ENCODE results near the gene RAB34. TPM values are rescaled to one million over a fixed set of nuclear protein-coding genes. Genes with fewer than 3 reads are reported as not detected.

RAB34 gene
- total RNA-seq: 100 to 1,000 TPM in 1 of 4 donors, 10 to 100 TPM in 3; 43.0 to 133 (median 98.7) TPM

GRCh38 chr17:28717578-28718332 is at the start of gene RAB34:
TSS of gene RAB34 (minus strand) at chr17:28717868. CDS start at chr17:28717266, 602 bp downstream.
- no peak for TF ChIP-seq CTCF (IDR thresholded peaks at IDR 0.05; ENCODE audit: low read depth)

- no peak for TF ChIP-seq CTCF (IDR thresholded peaks at IDR 0.05; ENCODE audit: low read depth)
Measured at GRCh38 chr17:28765038-28765437, 47.4 kb upstream of the RAB34 start.

GRCh38 chr17:28763804-28764266 is 46.2 kb upstream of the RAB34 start:
- no peak for TF ChIP-seq CTCF (IDR thresholded peaks at IDR 0.05; ENCODE audit: low read depth)

GRCh38 chr17:28763137-28763799 is 45.6 kb upstream of the RAB34 start:
- TF ChIP-seq CTCF (IDR thresholded peaks at IDR 0.05; ENCODE audit: low read depth): no peak

- no peak for TF ChIP-seq CTCF (IDR thresholded peaks at IDR 0.05; ENCODE audit: low read depth)
Measured at GRCh38 chr17:28760601-28761562, 43.2 kb upstream of the RAB34 start.

GRCh38 chr17:28759256-28759865 is 41.7 kb upstream of the RAB34 start:
- TF ChIP-seq CTCF (IDR thresholded peaks at IDR 0.05; ENCODE audit: low read depth): no peak

Measured in subcutaneous adipose tissue (tissue), 4 donors.